ENCODE measurements around the gene VEGFA.

Gene VEGFA

DNA sequence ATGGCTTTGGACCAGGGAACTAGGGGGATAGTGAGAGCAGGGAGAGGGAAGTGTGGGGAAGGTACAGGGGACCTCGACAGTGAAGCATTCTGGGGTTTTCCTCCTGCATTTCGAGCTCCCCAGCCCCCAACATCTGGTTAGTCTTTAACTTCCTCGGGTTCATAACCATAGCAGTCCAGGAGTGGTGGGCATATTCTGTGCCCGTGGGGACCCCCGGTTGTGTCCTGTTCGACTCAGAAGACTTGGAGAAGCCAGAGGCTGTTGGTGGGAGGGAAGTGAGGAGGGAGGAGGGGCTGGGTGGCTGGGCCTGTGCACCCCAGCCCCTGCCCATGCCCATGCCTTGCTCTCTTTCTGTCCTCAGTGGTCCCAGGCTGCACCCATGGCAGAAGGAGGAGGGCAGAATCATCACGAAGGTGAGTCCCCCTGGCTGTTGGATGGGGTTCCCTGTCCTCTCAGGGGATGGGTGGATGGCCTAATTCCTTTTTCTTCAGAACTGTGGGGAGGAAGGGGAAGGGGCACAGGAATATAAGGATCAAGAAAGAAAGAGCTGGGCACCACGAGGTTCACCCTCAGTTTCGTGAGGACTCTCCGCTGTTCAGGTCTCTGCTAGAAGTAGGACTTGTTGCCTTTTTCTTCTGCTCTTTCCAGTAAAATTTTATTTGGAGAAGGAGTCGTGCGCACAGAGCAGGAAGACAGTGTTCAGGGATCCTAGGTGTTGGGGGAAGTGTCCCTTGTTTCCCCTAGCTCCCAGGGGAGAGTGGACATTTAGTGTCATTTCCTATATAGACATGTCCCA is 4.2 kb downstream of the VEGFA start:
- no peak for DNase-seq

DNA sequence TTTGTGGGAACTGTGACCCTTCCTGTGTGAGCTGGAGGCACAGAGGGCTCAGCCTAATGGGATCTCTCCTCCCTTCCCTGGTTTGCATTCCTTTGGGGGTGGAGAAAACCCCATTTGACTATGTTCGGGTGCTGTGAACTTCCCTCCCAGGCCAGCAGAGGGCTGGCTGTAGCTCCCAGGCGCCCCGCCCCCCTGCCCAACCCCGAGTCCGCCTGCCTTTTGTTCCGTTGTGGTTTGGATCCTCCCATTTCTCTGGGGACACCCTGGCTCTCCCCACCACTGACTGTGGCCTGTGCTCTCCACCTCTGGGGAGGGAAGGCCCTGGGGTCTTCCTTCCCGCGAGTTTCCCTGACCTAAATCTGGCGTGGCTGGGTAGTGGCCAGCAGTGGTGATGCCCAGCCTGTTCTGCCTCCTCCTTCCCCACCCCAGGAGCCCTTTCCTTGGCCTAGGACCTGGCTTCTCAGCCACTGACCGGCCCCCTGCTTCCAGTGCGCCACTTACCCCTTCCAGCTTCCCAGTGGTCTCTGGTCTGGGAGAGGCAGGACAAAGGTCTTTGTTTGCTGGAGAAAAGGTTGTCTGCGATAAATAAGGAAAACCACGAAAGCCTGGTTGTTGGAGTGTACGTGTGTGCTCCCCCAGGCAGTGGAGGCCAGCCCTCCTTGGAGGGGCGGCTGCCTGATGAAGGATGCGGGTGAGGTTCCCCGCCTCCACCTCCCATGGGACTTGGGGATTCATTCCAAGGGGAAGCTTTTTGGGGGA is 4.9 kb downstream of the VEGFA start:
- no peak for DNase-seq

DNA sequence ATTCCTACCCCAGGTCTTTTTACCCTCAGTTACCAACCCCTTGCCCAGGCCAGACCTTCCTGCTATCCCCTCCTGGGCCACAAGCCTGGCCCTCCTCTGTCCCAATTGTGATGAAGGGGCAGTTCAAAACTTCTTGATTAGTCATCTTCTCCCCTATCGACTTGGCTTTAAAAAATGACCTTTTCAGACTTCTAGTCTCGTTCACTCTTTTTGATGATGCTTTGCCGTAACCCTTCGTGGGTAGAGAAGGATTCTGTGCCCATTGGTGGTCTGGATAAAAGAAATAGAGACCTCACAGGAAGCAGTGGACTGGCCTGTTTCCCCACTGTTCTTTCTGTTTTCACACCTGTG is 5.5 kb downstream of the VEGFA start:
- DNase-seq = no peak

DNA sequence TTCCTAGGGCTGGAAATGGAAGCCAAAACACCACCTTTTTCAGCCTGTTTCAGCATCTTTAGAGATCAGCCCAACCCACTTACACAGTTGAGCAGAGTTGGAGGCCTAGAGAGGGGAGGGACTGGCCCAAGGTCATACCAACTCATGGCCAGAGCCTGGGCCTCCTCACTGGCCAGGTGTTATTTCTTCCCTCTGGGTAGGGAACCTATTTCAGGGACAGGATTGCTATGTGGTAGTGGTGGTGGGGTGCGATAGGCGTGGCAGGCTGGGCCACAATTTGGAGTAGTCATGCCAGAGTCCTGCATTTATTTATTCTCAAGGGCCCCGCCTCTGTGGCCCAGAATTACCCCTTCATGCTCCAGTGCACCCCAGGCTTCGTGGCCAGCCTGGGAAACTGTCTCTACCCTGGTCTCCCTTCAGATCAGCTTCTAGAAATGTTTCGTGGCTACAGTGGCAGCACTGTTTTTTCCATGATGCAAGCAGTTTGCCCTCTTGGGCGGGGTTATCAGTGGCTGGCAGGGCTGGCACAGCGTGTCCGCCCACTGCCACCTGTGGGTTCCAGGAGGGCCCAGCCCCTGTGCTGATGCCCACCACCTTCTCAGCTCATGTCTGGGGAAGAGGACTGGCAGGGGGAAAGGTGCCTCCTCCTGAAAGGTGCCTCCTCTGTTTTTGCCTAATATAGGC is 6.2 kb downstream of the VEGFA start:
- DNase-seq = no peak

DNA sequence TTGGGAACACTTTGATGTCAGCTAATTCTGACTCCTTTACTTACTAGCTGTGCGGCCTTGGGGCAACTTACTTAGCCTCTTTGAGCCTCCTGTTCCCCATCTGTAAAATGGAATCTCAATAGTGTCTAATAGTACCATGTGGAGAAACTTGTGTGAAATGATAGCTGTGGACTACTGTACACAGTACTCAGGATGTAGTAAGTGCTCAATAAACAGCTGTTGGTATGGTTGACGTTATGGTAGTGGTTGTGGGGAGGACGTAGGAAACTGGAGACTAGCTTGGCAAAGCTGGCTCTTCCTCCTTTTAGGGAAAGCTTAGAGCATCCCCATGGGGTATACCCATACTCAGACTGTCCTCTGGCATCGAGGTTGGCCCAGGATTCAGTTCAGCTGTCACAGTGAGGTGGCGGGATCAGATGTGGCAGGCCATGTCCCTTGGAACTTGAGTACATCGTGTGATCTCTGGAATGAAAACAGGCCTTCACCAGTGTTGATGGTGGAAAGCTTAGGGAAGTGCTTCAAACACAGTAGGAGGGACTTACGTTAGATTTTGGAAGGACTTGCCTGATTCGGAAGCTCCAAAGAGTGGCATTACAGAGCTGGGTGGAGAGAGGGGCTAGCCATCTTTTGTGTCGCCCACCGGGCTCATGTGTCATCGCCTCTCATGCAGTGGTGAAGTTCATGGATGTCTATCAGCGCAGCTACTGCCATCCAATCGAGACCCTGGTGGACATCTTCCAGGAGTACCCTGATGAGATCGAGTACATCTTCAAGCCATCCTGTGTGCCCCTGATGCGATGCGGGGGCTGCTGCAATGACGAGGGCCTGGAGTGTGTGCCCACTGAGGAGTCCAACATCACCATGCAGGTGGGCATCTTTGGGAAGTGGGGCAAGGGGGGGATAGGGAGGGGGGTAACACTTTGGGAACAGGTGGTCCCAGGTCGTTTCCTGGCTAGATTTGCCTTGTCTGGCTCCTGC is 7.1 kb downstream of the VEGFA start:
- DNase-seq = no peak

DNA sequence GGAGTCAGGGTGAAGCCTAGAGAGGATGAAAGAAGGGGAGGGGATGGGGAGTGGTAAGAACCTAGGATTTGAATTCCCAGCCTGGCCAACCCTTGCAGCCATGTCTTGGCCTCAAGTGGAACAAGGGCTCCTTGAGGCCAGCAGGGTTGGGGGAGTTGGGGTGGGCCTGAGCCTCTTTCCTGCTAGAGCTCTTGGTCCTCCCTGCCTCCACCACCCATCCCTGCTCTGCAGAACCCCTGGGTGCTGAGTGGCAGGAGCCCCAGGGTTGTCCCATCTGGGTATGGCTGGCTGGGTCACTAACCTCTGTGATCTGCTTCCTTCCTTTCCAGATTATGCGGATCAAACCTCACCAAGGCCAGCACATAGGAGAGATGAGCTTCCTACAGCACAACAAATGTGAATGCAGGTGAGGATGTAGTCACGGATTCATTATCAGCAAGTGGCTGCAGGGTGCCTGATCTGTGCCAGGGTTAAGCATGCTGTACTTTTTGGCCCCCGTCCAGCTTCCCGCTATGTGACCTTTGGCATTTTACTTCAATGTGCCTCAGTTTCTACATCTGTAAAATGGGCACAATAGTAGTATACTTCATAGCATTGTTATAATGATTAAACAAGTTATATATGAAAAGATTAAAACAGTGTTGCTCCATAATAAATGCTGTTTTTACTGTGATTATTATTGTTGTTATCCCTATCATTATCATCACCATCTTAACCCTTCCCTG is 8.3 kb downstream of the VEGFA start:
- no peak for DNase-seq

DNA sequence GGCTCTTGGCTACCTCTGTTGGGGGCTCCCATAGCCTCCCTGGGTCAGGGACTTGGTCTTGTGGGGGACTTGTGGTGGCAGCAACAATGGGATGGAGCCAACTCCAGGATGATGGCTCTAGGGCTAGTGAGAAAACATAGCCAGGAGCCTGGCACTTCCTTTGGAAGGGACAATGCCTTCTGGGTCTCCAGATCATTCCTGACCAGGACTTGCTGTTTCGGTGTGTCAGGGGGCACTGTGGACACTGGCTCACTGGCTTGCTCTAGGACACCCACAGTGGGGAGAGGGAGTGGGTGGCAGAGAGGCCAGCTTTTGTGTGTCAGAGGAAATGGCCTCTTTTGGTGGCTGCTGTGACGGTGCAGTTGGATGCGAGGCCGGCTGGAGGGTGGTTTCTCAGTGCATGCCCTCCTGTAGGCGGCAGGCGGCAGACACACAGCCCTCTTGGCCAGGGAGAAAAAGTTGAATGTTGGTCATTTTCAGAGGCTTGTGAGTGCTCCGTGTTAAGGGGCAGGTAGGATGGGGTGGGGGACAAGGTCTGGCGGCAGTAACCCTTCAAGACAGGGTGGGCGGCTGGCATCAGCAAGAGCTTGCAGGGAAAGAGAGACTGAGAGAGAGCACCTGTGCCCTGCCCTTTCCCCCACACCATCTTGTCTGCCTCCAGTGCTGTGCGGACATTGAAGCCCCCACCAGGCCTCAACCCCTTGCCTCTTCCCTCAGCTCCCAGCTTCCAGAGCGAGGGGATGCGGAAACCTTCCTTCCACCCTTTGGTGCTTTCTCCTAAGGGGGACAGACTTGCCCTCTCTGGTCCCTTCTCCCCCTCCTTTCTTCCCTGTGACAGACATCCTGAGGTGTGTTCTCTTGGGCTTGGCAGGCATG is 9.2 kb downstream of the VEGFA start:
- DNase-seq = no peak

DNA sequence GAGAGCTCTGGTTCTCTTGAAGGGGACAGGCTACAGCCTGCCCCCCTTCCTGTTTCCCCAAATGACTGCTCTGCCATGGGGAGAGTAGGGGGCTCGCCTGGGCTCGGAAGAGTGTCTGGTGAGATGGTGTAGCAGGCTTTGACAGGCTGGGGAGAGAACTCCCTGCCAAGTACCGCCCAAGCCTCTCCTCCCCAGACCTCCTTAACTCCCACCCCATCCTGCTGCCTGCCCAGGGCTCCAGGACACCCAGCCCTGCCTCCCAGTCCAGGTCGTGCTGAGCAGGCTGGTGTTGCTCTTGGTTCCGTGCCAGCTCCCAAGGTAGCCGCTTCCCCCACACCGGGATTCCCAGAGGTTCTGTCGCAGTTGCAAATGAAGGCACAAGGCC is 9.8 kb downstream of the VEGFA start:
- no peak for DNase-seq

DNA sequence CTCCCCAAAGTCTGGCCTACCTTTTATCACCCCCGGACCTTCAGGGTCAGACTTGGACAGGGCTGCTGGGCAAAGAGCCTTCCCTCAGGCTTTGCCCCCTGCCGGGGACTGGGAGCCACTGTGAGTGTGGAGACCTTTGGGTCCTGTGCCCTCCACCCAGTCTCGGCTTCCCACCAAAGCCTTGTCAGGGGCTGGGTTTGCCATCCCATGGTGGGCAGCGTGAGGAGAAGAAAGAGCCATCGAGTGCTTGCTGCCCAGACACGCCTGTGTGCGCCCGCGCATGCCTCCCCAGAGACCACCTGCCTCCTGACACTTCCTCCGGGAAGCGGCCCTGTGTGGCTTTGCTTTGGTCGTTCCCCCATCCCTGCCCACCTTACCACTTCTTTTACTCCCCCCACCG is 10.3 kb downstream of the VEGFA start:
- DNase-seq = no peak

DNA sequence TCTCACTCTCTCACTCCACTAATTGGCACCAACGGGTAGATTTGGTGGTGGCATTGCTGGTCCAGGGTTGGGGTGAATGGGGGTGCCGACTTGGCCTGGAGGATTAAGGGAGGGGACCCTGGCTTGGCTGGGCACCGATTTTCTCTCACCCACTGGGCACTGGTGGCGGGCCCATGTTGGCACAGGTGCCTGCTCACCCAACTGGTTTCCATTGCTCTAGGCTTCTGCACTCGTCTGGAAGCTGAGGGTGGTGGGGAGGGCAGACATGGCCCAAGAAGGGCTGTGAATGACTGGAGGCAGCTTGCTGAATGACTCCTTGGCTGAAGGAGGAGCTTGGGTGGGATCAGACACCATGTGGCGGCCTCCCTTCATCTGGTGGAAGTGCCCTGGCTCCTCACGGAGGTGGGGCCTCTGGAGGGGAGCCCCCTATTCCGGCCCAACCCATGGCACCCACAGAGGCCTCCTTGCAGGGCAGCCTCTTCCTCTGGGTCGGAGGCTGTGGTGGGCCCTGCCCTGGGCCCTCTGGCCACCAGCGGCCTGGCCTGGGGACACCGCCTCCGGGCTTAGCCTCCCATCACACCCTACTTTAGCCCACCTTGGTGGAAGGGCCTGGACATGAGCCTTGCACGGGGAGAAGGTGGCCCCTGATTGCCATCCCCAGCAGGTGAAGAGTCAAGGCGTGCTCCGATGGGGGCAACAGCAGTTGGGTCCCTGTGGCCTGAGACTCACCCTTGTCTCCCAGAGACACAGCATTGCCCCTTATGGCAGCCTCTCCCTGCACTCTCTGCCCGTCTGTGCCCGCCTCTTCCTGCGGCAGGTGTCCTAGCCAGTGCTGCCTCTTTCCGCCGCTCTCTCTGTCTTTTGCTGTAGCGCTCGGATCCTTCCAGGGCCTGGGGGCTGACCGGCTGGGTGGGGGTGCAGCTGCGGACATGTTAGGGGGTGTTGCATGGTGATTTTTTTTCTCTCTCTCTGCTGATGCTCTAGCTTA is 11.2 kb downstream of the VEGFA start:
- DNase-seq = no peak

DNA sequence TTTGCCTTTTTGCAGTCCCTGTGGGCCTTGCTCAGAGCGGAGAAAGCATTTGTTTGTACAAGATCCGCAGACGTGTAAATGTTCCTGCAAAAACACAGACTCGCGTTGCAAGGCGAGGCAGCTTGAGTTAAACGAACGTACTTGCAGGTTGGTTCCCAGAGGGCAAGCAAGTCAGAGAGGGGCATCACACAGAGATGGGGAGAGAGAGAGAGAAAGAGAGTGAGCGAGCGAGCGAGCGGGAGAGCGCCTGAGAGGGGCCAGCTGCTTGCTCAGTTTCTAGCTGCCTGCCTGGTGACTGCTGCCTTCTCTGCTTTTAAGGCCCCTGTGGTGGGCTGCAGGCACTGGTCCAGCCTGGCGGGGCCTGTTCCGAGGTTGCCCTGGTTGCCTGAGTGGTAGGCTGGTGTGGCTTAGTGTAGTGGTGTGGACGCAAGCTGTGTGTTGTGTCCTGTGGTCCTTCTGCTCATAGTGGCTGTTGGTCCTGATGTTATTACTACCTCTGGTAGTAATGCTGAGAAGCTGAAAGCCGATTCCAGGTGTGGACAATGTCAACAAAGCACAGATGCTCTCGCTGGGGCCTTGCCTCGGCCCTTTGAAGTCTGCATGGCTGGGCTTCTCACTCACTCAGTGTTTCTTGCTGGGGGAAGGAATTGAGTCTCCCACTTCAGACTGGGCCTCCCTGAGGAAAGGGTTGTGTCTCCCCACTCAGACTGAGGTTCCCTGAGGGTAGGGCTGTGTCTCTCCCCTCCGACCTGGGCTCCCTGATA is 12.1 kb downstream of the VEGFA start:
- DNase-seq = no peak

DNA sequence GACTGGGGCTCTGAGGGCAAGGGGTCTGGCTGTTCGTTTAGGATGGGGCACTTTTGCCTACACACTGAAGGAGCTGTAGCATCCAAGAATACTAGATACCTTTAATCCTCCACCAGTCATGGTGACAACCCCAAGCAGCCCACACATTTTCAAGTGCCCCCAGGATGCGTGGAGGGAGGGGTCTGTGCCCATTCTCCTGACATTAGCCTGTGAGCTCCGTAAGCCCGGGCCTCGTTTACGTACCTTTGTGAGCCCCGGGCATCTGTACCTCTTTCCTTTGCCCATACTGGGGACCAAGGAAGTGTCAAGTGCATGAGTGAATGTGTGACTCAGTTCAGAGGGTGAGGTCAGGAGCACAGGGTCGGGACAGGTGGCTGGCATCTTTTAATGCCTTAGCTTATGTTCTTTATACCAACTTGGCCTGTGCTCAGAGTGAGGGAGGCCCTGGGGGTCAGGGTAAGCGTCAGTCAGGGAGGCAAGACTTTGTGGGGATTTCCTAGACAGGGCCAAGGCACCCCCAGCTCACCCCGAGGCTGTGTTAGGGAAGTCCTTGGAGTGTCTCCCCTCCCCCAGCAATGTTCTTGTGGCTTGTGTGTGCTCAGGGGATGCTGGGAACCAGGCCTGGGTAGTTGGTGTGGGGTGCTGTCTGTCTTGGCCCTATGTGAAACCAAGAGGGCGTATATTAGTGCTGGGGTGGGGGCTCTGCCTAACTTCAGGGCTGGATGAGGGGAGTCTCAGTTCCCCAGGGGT is 12.9 kb downstream of the VEGFA start:
- no peak for DNase-seq

DNA sequence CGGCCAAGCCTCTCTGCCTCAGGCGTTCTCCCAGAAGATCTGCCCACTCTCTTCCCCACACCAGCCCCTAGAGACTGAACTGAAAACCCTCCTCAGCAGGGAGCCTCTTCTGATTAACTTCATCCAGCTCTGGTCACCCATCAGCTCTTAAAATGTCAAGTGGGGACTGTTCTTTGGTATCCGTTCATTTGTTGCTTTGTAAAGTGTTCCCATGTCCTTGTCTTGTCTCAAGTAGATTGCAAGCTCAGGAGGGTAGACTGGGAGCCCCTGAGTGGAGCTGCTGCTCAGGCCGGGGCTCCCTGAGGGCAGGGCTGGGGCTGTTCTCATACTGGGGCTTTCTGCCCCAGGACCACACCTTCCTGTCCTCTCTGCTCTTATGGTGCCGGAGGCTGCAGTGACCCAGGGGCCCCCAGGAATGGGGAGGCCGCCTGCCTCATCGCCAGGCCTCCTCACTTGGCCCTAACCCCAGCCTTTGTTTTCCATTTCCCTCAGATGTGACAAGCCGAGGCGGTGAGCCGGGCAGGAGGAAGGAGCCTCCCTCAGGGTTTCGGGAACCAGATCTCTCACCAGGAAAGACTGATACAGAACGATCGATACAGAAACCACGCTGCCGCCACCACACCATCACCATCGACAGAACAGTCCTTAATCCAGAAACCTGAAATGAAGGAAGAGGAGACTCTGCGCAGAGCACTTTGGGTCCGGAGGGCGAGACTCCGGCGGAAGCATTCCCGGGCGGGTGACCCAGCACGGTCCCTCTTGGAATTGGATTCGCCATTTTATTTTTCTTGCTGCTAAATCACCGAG is 14.2 kb downstream of the VEGFA start:
- no peak for DNase-seq

DNA sequence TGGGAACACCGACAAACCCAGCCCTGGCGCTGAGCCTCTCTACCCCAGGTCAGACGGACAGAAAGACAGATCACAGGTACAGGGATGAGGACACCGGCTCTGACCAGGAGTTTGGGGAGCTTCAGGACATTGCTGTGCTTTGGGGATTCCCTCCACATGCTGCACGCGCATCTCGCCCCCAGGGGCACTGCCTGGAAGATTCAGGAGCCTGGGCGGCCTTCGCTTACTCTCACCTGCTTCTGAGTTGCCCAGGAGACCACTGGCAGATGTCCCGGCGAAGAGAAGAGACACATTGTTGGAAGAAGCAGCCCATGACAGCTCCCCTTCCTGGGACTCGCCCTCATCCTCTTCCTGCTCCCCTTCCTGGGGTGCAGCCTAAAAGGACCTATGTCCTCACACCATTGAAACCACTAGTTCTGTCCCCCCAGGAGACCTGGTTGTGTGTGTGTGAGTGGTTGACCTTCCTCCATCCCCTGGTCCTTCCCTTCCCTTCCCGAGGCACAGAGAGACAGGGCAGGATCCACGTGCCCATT is 15.3 kb downstream of the VEGFA start:
- DNase-seq = no peak

DNA sequence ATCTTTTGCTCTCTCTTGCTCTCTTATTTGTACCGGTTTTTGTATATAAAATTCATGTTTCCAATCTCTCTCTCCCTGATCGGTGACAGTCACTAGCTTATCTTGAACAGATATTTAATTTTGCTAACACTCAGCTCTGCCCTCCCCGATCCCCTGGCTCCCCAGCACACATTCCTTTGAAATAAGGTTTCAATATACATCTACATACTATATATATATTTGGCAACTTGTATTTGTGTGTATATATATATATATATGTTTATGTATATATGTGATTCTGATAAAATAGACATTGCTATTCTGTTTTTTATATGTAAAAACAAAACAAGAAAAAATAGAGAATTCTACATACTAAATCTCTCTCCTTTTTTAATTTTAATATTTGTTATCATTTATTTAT is 15.9 kb downstream of the VEGFA start:
- DNase-seq = no peak

DNA sequence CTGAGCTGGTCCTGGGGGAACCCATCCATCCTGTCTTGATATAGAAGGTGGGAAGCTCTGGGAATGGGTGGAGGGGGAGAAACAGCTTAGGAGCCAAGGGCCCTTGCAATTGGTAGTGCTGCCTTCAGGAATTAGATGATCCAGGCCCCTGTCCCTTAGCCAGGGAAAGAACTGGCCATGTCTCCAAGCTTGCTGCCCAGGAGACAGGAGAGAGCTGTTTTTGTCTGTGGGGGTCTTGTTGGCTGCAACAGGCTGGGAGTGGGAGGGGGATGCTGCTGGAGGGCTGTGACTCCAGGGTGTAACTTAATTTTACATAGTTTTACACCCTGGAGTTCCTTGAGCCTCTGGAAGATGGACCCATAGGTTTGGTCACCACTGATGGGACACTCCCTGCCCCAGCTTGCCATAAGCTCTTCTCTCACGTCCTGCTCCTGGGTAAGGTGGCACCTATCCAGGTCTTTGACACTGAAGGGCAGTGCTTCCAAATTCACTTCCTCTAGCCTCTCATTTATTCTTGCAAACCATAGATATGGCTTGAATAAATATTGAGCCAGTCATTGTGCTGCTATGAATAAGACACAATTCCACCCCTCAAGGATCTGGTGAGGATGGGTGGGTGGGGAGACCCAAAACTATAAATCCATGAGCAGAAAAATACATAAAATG is 16.8 kb downstream of the VEGFA start:
- DNase-seq = no peak

DNA sequence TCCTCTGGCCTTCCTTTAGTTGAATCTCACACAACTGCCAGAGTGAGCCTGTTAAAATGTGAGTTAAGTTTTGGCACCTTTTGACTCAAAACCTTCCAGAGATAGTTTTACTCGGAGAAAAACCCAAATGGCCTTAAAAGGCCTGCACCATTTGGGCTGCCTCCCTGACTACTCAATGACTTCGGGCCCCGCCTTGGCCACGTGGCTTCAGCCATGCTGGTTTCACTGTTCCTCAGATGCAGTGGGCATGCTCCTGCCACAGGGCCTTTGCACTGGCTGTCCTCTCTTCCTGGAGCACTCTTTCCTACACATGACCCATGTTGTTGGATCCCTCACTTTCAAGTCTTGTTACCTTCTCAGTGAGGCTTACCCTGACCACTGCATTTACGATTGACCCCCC is 18.3 kb downstream of the VEGFA start:
- no peak for DNase-seq

Measured in DMS 273 treated with DMSO at 0.1 percent for 48 hours (cell line).